HG03039 (cell line): Measurements from ENCODE around the gene GAB3.
"Not testable (repeated sequence)": the region's sequence is repeated elsewhere in the genome, so short reads cannot be mapped to it uniquely, and the experiment has no call there.

Source experiments
- ATAC-seq: cut with Tn5 transposase; IDR thresholded peaks from one replicate; pipeline ENCODE4 v1.9.1; 2021; ENCODE audit warnings: mild to moderate bottlenecking, moderate library complexity; ENCODE audit not compliant: unreplicated experiment

GAB3 gene

GRCh38 chrX:154658957-154659356 is 91.9 kb downstream of the GAB3 start:
- no peak for ATAC-seq

- ATAC-seq: no peak
These were observed 92.7 kb downstream of the GAB3 start for GRCh38 chrX:154658187-154658586.

- no peak for ATAC-seq
These were observed 93.6 kb downstream of the GAB3 start for GRCh38 chrX:154657226-154657805.

GRCh38 chrX:154655786-154656185 is 95.1 kb downstream of the GAB3 start:
- no peak for ATAC-seq

- ATAC-seq: no peak
These were observed 95.5 kb downstream of the GAB3 start for GRCh38 chrX:154655346-154655745.

GRCh38 chrX:154654925-154655324 is 96.0 kb downstream of the GAB3 start:
- no peak for ATAC-seq

GRCh38 chrX:154654372-154654771 is 96.5 kb downstream of the GAB3 start:
- no peak for ATAC-seq

- not testable (repeated sequence) for ATAC-seq
These were observed 97.5 kb downstream of the GAB3 start, which contains the start of gene CTAG2 for GRCh38 chrX:154653413-154653812. CTAG2 (minus strand) TSS chrX:154653579; CDS start chrX:154653515, 64 bp downstream.

GRCh38 chrX:154653048-154653401 is 97.9 kb downstream of the GAB3 start:
- no peak for ATAC-seq

- ATAC-seq: no peak
These were observed 98.4 kb downstream of the GAB3 start for GRCh38 chrX:154652311-154653047.

GRCh38 chrX:154650221-154650510 is 100.7 kb downstream of the GAB3 start:
- ATAC-seq: no peak

GRCh38 chrX:154649503-154650220 is 101.2 kb downstream of the GAB3 start:
- no peak for ATAC-seq

- ATAC-seq: no peak
These were observed 101.9 kb downstream of the GAB3 start for GRCh38 chrX:154648931-154649330.

- ATAC-seq: not testable (repeated sequence)
These were observed 105.0 kb downstream of the GAB3 start for GRCh38 chrX:154645745-154646378.

GRCh38 chrX:154643708-154644107 is 107.2 kb downstream of the GAB3 start:
- not testable (repeated sequence) for ATAC-seq

- ATAC-seq: not testable (repeated sequence)
These were observed 109.1 kb downstream of the GAB3 start for GRCh38 chrX:154641740-154642139.

- not testable (repeated sequence) for ATAC-seq
These were observed 117.2 kb downstream of the GAB3 start for GRCh38 chrX:154633661-154634060.

- not testable (repeated sequence) for ATAC-seq
These were observed 119.9 kb downstream of the GAB3 start for GRCh38 chrX:154630949-154631348.

GRCh38 chrX:154628960-154629359 is 121.9 kb downstream of the GAB3 start:
- not testable (repeated sequence) for ATAC-seq
